ENCODE data around the gene TMEM115.
A peak's percentile ranks its signal among the peaks of the same experiment; 100 is the strongest.

The TMEM115 gene

DNA sequence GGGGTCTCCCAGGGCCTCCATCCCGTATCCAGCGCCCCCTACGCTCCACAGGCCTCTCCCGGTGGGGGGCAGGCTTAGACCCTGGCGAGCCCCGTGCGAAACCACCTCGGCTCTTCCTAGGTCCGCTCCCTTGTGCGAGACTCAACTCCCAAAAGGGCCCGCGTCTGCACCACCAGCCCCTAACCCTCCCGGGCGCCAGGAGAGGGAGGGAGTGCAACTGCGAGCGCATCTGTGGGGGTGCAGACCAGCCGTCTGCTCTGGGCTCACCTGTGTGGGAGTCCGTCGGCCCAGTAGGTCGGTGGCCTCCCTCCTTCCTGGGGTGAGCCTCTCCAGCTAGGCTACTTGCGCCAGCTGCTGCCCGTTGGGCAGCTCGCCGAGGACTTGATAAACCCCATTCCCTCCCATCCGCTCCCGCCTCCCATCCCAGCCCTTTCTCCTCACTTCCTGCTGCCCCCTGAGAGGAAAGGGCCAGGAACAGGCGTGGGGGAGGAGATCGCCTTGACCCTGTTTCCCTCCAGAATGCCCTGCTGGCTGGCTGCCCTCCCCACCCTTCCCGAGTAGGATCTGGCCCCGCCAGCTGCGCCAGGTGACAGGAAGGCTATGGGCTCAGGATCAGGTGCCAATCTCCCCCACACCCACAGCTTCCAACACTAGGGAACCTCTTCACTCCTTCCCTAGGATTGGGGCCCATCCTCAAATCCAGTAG, 36.8 kb downstream of the TMEM115 start, which contains the start of gene HYAL2:
TSS of gene HYAL2 (minus strand) at position 360 of the 706 bp plus-strand sequence. CDS start 2,256 bp downstream, outside the sequence.
- TF ChIP-seq CTCF (IDR thresholded peaks at IDR 0.05; ENCODE audit: low read depth, low read length, missing control alignments): no peak
- no peak for DNase-seq (ENCODE audit: low read depth)
- in situ Hi-C loops (cut with HindIII; ENCODE audit: low sequenced_read_pairs): no loop called here
- H3K4me3 ChIP-seq (ENCODE audit: low read depth, low read length): peak within 1 kb of the TSS; percentile 77

DNA sequence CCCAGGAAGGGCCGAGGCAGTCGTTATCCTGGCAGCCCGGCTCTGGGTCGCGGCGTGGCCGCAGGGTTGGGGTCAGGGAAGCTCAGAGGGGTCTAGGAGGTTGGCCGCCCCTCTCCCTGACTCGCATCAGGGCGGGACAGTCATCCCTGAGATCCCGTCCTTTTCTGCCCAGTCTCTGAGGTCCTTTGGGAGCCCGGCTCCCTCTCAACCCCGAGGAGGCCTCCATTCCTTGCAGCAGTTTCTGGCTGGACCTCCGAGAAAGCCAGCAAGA, 37.3 kb downstream of the TMEM115 start:
- no peak for TF ChIP-seq CTCF (IDR thresholded peaks at IDR 0.05; ENCODE audit: low read depth, low read length, missing control alignments)
- H3K4me3 ChIP-seq (ENCODE audit: low read depth, low read length): peak overlapping the region; percentile 77
- in situ Hi-C loops (cut with HindIII; ENCODE audit: low sequenced_read_pairs): no loop called here
- DNase-seq (ENCODE audit: low read depth): no peak

GRCh38 chr3:50321336-50322114, 37.8 kb downstream of the TMEM115 start:
- H3K4me3 ChIP-seq (ENCODE audit: low read depth, low read length): peak overlapping the region; percentile 77
- peak; percentile 52 for TF ChIP-seq CTCF (IDR thresholded peaks at IDR 0.05; ENCODE audit: low read depth, low read length, missing control alignments)
- in situ Hi-C loops (cut with HindIII; ENCODE audit: low sequenced_read_pairs): no loop called here
- DNase-seq (ENCODE audit: low read depth): peak; percentile 63

DNA sequence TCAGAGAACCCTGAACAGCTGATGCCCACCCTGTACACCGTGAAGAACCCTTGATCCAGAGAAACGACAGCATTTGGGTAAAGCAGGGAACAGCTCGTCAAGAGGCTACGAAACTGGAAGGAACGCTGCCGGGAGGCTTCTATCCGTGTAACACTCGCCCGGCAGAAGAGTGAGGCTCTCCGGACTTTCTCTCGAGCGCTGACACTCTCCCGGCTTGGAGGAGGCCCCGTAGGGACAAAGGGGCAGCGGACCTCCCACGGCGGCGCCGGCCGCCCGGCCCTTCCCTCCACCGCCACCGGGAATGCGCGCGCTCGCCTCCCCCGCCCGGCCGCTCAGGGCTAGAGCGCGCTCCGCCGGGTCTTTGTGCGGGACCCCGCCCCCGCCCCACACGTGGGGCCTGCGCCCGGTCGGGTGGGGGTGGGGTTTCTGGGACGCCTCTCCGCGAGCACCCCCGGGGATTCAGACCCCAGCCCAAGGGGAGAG, 38.4 kb downstream of the TMEM115 start:
- DNase-seq (ENCODE audit: low read depth): no peak
- in situ Hi-C loops (cut with HindIII; ENCODE audit: low sequenced_read_pairs): no loop called here

GRCh38 chr3:50319894-50320625, 39.3 kb downstream of the TMEM115 start:
- H3K4me3 ChIP-seq (ENCODE audit: low read depth, low read length): peak overlapping the region; percentile 77
- TF ChIP-seq CTCF (IDR thresholded peaks at IDR 0.05; ENCODE audit: low read depth, low read length, missing control alignments): no peak
- in situ Hi-C loops (cut with HindIII; ENCODE audit: low sequenced_read_pairs): no loop called here
- DNase-seq (ENCODE audit: low read depth): no peak

More for the DNA sequence above, 38.4 kb downstream of the TMEM115 start:
- peak overlapping the region; percentile 77 for H3K4me3 ChIP-seq (ENCODE audit: low read depth, low read length)
- TF ChIP-seq CTCF (IDR thresholded peaks at IDR 0.05; ENCODE audit: low read depth, low read length, missing control alignments): no peak

DNA sequence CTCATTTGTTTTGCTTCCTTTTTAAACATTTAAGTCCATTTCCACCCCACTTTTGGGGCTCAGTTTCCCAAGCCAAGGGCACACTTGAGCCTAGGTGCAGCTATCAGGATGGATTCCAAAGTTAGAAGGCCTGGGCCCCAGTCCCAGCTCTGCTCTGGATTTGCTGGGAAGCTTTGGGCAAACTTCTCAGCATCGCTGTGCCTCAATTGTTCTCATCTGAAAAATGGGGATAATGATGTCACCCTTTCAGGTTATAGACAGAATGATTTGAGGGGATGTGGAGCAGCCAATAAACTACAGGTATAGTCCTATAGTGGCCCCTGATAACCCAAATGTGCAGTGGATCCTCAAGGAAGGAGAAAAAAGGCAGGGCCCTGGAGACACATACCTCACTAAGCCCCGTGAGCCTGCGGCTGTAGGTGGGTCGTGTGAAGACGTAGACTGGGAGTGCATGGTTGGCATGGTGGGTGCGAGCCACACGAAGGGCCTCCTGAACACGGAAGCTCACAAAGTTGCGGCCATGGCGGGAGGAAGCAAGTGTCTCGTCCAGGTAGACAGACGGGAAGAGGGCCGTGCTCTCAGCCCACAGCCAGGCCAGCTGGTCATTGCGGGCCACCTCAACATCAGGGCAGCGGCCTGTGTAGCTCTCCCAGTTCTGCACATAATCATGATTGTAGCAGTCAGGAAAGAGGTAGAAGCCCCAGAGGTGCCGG, 40.0 kb downstream of the TMEM115 start:
- TF ChIP-seq CTCF (IDR thresholded peaks at IDR 0.05; ENCODE audit: low read depth, low read length, missing control alignments): no peak
- H3K4me3 ChIP-seq (ENCODE audit: low read depth, low read length): no peak overlapping the region
- in situ Hi-C loops (cut with HindIII; ENCODE audit: low sequenced_read_pairs): no loop called here
- DNase-seq (ENCODE audit: low read depth): no peak
